SJSA1 (cell line): ENCODE results near the gene BCL2L1. TPM values are rescaled to one million over a fixed set of nuclear protein-coding genes. Genes with fewer than 3 reads are reported as not detected.
"Not testable (repeated sequence)": the region's sequence is repeated elsewhere in the genome, so short reads cannot be mapped to it uniquely, and the experiment has no call there.

Source experiments
- DNase-seq, 2 experiments: peaks; one replicate each; pipeline ENCODE4 v3.0.0-alpha.2; 2015 to 2020; ENCODE audit warnings: low spot score in 2 of 2, low read depth in 1 of 2
- H3K27ac ChIP-seq: fragments of 250-450 bp; sonication (Bioruptor Pico); 2 replicates; pipeline ENCODE4 v1.5.1; 2020; ENCODE audit warnings: mild to moderate bottlenecking, moderate library complexity
- H3K27me3 ChIP-seq: fragments of 250-450 bp; sonication (Bioruptor Pico); replicated peaks from 2 replicates; pipeline ENCODE4 v1.5.1; 2020; ENCODE audit warnings: mild to moderate bottlenecking, moderate library complexity
- H3K36me3 ChIP-seq: fragments of 250-450 bp; sonication (Bioruptor Pico); 2 replicates; pipeline ENCODE4 v1.5.1; 2020; ENCODE audit warnings: mild to moderate bottlenecking
- H3K4me1 ChIP-seq: fragments of 250-450 bp; sonication (Bioruptor Pico); replicated peaks from 2 replicates; pipeline ENCODE4 v1.6.1; 2021; ENCODE audit warnings: mild to moderate bottlenecking
- H3K4me3 ChIP-seq: fragments of 250-450 bp; sonication (Bioruptor Pico); 2 replicates; pipeline ENCODE4 v1.5.1; 2020; ENCODE audit warnings: mild to moderate bottlenecking
- H3K9me3 ChIP-seq: fragments of 250-450 bp; sonication (Bioruptor Pico); replicated peaks from 2 replicates; pipeline ENCODE4 v1.5.1; 2020; ENCODE audit warnings: mild to moderate bottlenecking
- total RNA-seq: library from RNA; depleted of rRNA; stranded (reverse); fragments of >200 nt; shearing (Covaris generic); gene quantifications from 2 replicates; pipeline ENCODE4 v1.2.3, GENCODE V29; 2014

Gene BCL2L1
- total RNA-seq, 1 experiment from 2014 or later: 106 TPM

GRCh38 chr20:31747028-31747427 lies 24.4 kb upstream of the BCL2L1 start:
- H3K9me3 ChIP-seq, DNase-seq: not testable (repeated sequence)
- peaks cover 86% of the 10 kb centered on the region for H3K36me3 ChIP-seq

DNA sequence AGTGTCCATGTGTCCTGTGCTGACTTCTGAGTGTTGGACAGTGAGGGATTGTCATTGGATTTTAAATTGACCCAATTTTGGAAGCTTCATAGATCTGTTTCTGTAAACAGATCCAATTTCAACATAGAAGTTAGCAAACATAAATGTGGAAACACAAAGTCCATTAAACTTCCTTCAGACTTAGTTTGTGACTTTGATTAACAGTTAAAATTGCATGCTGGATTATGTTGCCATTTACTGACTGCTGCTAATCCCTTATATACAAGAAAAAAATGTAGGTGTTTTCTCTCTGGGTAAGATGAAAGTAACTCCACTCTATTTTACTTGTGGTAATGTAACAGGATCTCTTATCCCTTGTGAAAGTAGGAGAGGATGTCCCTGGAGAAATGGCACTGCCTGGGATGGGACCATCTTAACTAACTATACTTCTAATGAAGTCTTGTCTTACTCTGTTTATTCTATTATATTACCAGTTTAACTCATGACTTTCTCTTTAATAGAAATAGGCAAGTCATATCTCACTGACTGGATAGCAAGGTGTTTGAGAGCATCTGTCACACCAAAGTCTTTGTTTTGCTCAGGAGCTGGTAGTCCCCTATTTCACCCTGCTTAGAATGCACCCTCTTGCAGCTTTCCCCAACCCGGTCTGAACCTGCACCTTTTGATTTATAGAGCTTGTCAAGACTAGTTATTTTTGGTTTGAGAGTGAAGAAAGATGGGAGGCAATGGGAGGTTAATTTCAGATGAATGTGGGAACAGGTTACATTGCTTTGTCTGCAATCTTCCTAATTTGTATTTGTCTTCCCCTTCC lies 23.6 kb upstream of the BCL2L1 start:
- no peaks in the 10 kb centered on the region for H3K9me3 ChIP-seq
- no peak overlapping the region for H3K27ac ChIP-seq
- DNase-seq: no peak
- no peaks in the 10 kb centered on the region for H3K27me3 ChIP-seq
- H3K36me3 ChIP-seq: peaks cover 84% of the 10 kb centered on the region
- H3K4me3 ChIP-seq: no peak overlapping the region
- no peaks in the 10 kb centered on the region for H3K4me1 ChIP-seq

More at GRCh38 chr20:31747028-31747427, 24.4 kb upstream of the BCL2L1 start:
- H3K4me1 ChIP-seq, H3K27me3 ChIP-seq, H3K27ac ChIP-seq, H3K4me3 ChIP-seq: not testable (repeated sequence)

DNA sequence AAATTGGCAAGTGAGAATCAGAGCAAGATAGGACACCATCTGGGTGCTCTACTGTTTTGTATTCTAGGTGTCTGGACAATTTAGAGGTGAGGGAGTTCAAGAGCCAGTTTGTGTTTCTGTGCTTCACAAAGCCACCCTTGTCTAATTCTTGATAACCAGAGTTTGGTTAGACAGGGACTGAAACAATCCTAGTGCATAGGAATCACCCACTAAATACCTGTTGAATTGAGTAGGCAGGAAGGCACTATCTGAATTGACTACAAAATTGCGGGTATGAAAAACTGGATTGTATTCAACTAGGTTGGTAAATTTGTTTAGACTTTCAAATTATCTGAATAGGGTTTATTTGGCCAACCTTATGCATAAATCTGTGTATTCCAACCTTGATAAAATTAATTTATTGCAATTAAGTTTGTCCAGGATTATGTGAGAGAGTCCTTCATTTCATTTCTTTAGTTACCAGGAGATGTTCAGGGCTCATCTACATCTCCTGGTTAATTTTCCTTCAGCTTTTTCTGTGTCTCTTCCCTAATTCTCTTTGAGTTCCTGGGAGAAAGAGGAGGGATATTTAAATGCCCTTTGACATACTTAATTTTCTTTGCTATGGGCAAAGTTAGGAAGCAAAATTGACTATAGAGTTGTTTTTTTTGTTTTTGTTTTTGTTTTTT lies 18.1 kb upstream of the BCL2L1 start:
- Histone ChIP-seq H3K4me3 (peak overlapping the region; percentile 63), H3K27ac (peak overlapping the region; percentile 91), H3K9me3 (no peaks in the 10 kb centered on the region), H3K27me3 (no peaks in the 10 kb centered on the region), H3K36me3 (peaks cover 58% of the 10 kb centered on the region), H3K4me1 (peaks cover 12% of the 10 kb centered on the region)
- DNase-seq: no peak

DNA sequence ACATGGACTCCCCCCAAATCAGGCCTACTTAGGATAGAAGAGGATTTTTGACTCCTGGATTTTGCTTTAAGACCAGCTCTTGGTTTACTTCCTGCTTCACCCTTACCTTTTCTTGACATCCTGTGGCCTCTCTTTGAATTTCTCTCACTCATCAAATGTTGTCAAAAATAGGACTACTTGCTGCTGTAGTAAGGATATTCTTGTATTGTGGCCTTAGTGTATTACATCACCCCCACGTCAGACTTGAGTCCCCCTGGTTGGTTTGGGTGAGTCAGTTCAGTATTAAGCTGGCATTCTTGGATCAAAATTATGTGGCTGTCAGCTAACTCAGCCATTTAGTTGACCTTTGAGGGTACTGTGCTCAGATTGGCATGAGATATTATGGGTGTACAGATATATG lies 17.5 kb upstream of the BCL2L1 start:
- Histone ChIP-seq H3K27me3 (no peaks in the 10 kb centered on the region), H3K9me3 (no peaks in the 10 kb centered on the region), H3K36me3 (peaks cover 53% of the 10 kb centered on the region), H3K4me1 (peaks cover 12% of the 10 kb centered on the region), H3K27ac (peak overlapping the region; percentile 91), H3K4me3 (peak overlapping the region; percentile 63)
- peak in 1 of 2 experiments; percentile 37 for DNase-seq

GRCh38 chr20:31739550-31739977 lies 16.9 kb upstream of the BCL2L1 start:
- Histone ChIP-seq H3K27ac (peak overlapping the region; percentile 91), H3K4me1 (peaks cover 12% of the 10 kb centered on the region), H3K9me3 (no peaks in the 10 kb centered on the region), H3K27me3 (no peaks in the 10 kb centered on the region), H3K36me3 (peaks cover 46% of the 10 kb centered on the region), H3K4me3 (peak overlapping the region; percentile 63)
- no peak for DNase-seq

GRCh38 chr20:31738729-31739549 lies 16.3 kb upstream of the BCL2L1 start, which contains the start of gene TPX2:
Gene TPX2 (plus strand): TSS chr20:31739290. CDS start chr20:31757477, 18,187 bp downstream.
- peak within 1 kb of the TSS; percentile 91 for H3K27ac ChIP-seq
- DNase-seq: peak; percentile 95 to 97
- H3K4me1 ChIP-seq: peaks cover 12% of the 10 kb centered on the region
- H3K9me3 ChIP-seq: no peaks in the 10 kb centered on the region
- H3K4me3 ChIP-seq: peak within 1 kb of the TSS; percentile 63
- H3K36me3 ChIP-seq: peaks cover 41% of the 10 kb centered on the region
- no peaks in the 10 kb centered on the region for H3K27me3 ChIP-seq

DNA sequence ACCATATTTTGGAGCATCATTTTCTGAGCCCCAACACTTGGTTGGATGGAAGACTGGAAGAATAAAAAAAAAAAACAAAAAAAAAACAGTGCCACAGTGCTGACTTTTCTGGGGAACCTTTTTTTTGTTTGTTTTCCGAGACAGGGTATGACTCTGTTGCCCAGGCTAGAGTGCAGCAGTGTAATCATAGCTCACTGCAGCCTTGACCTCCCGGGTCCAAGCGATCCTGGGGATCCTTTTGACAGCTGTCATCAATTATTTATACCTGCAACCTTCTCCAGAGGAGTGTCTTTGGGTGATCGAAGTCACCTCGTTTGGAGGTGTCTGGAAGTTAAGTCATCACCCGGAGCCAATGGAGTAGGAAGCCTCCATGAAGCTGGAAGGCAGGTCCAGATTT lies 8.7 kb upstream of the BCL2L1 start:
- H3K4me3 ChIP-seq: no peak overlapping the region
- H3K27me3 ChIP-seq: no peaks in the 10 kb centered on the region

DNA sequence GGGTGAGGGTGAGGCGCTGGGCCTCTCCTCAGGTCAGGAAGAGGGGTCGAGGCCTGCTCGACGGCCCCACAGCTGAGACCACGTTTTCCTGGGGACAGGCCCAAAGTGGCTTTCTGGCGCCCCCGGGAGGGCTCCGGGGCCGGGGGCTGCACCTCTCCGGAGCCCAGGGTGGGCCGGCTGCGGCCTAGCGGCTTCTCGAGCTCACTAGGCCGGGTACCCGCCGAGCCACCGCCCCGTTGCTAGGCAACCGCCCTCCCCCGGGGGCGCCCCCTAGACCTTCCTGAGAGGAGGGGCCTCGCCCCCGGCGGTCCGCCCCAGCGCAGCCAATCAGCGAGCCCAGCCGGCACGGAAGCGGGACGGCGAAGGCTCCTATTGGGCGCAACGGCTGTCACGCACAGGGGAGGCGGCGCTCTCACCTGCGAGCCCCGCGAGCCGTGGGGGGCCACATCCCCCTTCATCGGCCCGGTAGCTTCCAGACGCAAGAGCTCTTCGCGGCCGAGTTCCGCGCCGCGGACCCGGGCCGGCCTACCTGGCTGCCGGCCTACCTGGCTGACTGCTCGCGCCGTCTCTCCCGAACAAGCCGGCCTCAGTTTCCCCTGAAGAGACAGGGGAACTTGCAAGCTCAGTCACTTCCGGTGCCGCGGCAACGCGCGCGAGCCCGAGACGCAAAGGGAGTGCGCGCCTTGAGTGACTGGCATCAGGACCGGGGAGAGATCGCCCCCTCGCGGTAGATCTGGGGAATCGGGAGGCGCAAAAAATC lies 831 bp upstream of the BCL2L1 start:
- Histone ChIP-seq H3K4me1 (peaks cover 53% of the 10 kb centered on the region), H3K27me3 (no peaks in the 10 kb centered on the region), H3K4me3 (peak overlapping the region; percentile 76), H3K9me3 (no peaks in the 10 kb centered on the region), H3K27ac (peak overlapping the region; percentile 91), H3K36me3 (peaks cover 35% of the 10 kb centered on the region)
- peak; percentile 98 to 100 for DNase-seq

More for the DNA sequence above, 8.7 kb upstream of the BCL2L1 start:
- no peak for DNase-seq
- Histone ChIP-seq H3K27ac (peak overlapping the region; percentile 18; the same call in 1 of the 2 replicates), H3K36me3 (no peaks in the 10 kb centered on the region), H3K4me1 (peaks cover 12% of the 10 kb centered on the region), H3K9me3 (no peaks in the 10 kb centered on the region)

- Histone ChIP-seq H3K27ac (peak overlapping the region; percentile 91), H3K27me3 (no peaks in the 10 kb centered on the region)
- DNase-seq: no peak
Observed at GRCh38 chr20:31723069-31723318, 326 bp upstream of the BCL2L1 start.

GRCh38 chr20:31721408-31722256 lies 1.0 kb downstream of the BCL2L1 start:
- peak overlapping the region; percentile 91 for H3K27ac ChIP-seq
- peaks cover 64% of the 10 kb centered on the region for H3K4me1 ChIP-seq

More at GRCh38 chr20:31723069-31723318, 326 bp upstream of the BCL2L1 start:
- Histone ChIP-seq H3K4me3 (peak overlapping the region; percentile 76), H3K36me3 (peaks cover 40% of the 10 kb centered on the region), H3K4me1 (peaks cover 58% of the 10 kb centered on the region), H3K9me3 (no peaks in the 10 kb centered on the region)

GRCh38 chr20:31720486-31721407 lies 1.9 kb downstream of the BCL2L1 start:
- peak in 1 of 2 experiments; percentile 26 for DNase-seq
- H3K4me1 ChIP-seq: peaks cover 71% of the 10 kb centered on the region
- H3K27ac ChIP-seq: peak overlapping the region; percentile 91
- no peaks in the 10 kb centered on the region for H3K27me3 ChIP-seq
- peak overlapping the region; percentile 76 for H3K4me3 ChIP-seq
- peaks cover 63% of the 10 kb centered on the region for H3K36me3 ChIP-seq
- H3K9me3 ChIP-seq: no peaks in the 10 kb centered on the region

More at GRCh38 chr20:31721408-31722256, 1.0 kb downstream of the BCL2L1 start:
- Histone ChIP-seq H3K27me3 (no peaks in the 10 kb centered on the region), H3K9me3 (no peaks in the 10 kb centered on the region), H3K36me3 (peaks cover 54% of the 10 kb centered on the region), H3K4me3 (peak overlapping the region; percentile 76)
- DNase-seq: no peak
